B cell (primary cell): ENCODE measurements around the gene SLC2A10. TPM values are rescaled to one million over a fixed set of nuclear protein-coding genes. Genes with fewer than 3 reads are reported as not detected.

Source experiments
- ATAC-seq: fragments of 200-7000 bp; cut with Tn5 transposase; one replicate; pipeline ENCODE4 v1.10.0; 2021; ENCODE audit warnings: low read depth, mild to moderate bottlenecking, moderate number of reproducible peaks, moderate library complexity
- CTCF ChIA-PET: fragments of 350-600 bp; sonication (Branson Sonifier 250); formaldehyde crosslinking; loops from one replicate; lab custom pipeline; 2021; ENCODE audit warnings: antibody characterized with exemption, inconsistent platforms; lab: Charles Lee
- POLR2A ChIA-PET: fragments of 350-600 bp; sonication (Branson Sonifier 250); formaldehyde crosslinking; loops from one replicate; lab custom pipeline; 2021; ENCODE audit warnings: antibody characterized with exemption; lab: Charles Lee
- DNase-seq: peaks from one replicate; pipeline ENCODE4 v3.0.0; 2013
- H2AFZ ChIP-seq: 2 replicates; pipeline ENCODE4 v1.6.1; 2012; ENCODE audit warnings: mild to moderate bottlenecking, low read depth, low read length; ENCODE audit not compliant: insufficient read depth, poor library complexity, severe bottlenecking
- H3K27ac ChIP-seq, 2 donors: 1 replicate in 1 of 2; 2 replicates in 1 of 2; pipeline ENCODE4 v1.5.1; 2012 to 2013; ENCODE audit warnings: low read length in 2 of 2, mild to moderate bottlenecking in 2 of 2, moderate library complexity in 1 of 2
- H3K27me3 ChIP-seq, 4 experiments: fragments of 200-600 bp in 1 of 4; sonication (generic) in 1 of 4; replicated peaks in 1 of 4; 1 replicate in 2 of 4; 2 replicates in 2 of 4; pipeline versions ENCODE4 v1.6.1 to v1.7.0; 2013 to 2016; ENCODE audit warnings: low read length in 3 of 4, mild to moderate bottlenecking in 2 of 4, mixed read lengths in 1 of 4, moderate library complexity in 1 of 4; ENCODE audit not compliant: insufficient read depth in 4 of 4, control insufficient read depth in 3 of 4; ENCODE audit errors: control extremely low read depth in 1 of 4
- H3K36me3 ChIP-seq, 2 experiments: replicated peaks in 1 of 2; 1 replicate in 1 of 2; 2 replicates in 1 of 2; pipeline versions ENCODE4 v1.6.1 to v1.7.1; 2013; ENCODE audit warnings: low read length in 1 of 2; ENCODE audit not compliant: insufficient read depth in 2 of 2, control insufficient read depth in 1 of 2; ENCODE audit errors: control extremely low read depth in 1 of 2, extremely low read depth in 1 of 2
- H3K4me1 ChIP-seq, 2 donors: fragments of 200-600 bp in 1 of 2; sonication (generic) in 1 of 2; 1 replicate in 1 of 2; 2 replicates in 1 of 2; pipeline versions ENCODE4 v1.5.1 to v1.6.1; 2013 to 2017; ENCODE audit warnings: low read length in 2 of 2; ENCODE audit not compliant: control insufficient read depth in 2 of 2, insufficient read depth in 2 of 2
- H3K4me2 ChIP-seq: replicated peaks from 2 replicates; pipeline ENCODE3; 2012; ENCODE audit warnings: mild to moderate bottlenecking, low read depth, low read length; ENCODE audit not compliant: poor library complexity, severe bottlenecking
- H3K4me3 ChIP-seq, 5 experiments: fragments of 200-600 bp in 1 of 5; sonication (generic) in 1 of 5; 1 replicate in 3 of 5; 2 replicates in 2 of 5; pipeline versions ENCODE4 v1.5.1 to v1.7.0; 2011 to 2016; ENCODE audit warnings: low read length in 4 of 5, mild to moderate bottlenecking in 4 of 5, low read depth in 2 of 5, control low read depth in 1 of 5, moderate library complexity in 1 of 5; ENCODE audit not compliant: insufficient read depth in 1 of 5; ENCODE audit errors: control extremely low read depth in 1 of 5, extremely low read depth in 1 of 5
- H3K79me2 ChIP-seq: fragments of 200-600 bp; sonication (generic); one replicate; pipeline ENCODE4 v1.6.0; 2016; ENCODE audit warnings: low read length; ENCODE audit not compliant: control insufficient read depth, insufficient read depth
- H3K9ac ChIP-seq: fragments of 200-600 bp; sonication (generic); 2 replicates; pipeline ENCODE4 v1.6.1; 2017; ENCODE audit warnings: mild to moderate bottlenecking, low read length, moderate library complexity
- H3K9me3 ChIP-seq, 3 donors: one replicate each; pipeline versions ENCODE4 v1.6.1 to v1.7.1; 2013; ENCODE audit warnings: low read length in 2 of 3; ENCODE audit not compliant: control insufficient read depth in 2 of 3, insufficient read depth in 1 of 3; ENCODE audit errors: control extremely low read depth in 1 of 3
- H4K20me1 ChIP-seq: 2 replicates; pipeline ENCODE4 v1.6.0; 2012; ENCODE audit warnings: mild to moderate bottlenecking, low read length; ENCODE audit not compliant: insufficient read depth, control insufficient read depth, poor library complexity, severe bottlenecking
- H3K27ac Mint-ChIP-seq: one replicate; pipeline ENCODE4 v1.8.0; 2021; ENCODE audit warnings: mixed read lengths
- H3K27me3 Mint-ChIP-seq: one replicate; pipeline ENCODE4 v1.8.0; 2021; ENCODE audit warnings: mixed read lengths
- H3K4me1 Mint-ChIP-seq: one replicate; pipeline ENCODE4 v1.8.0; 2021; ENCODE audit warnings: mixed read lengths
- H3K4me3 Mint-ChIP-seq: one replicate; pipeline ENCODE4 v1.8.0; 2021; ENCODE audit warnings: mixed read lengths
- H3K9me3 Mint-ChIP-seq: one replicate; pipeline ENCODE4 v1.8.0; 2022; ENCODE audit warnings: mixed read lengths; ENCODE audit not compliant: insufficient read depth
- CTCF ChIP-seq: fragments of 200-600 bp; IDR thresholded peaks from one replicate; pipeline ENCODE4 v1.8.0; 2022; ENCODE audit warnings: antibody characterized with exemption, mild to moderate bottlenecking
- EZH2 ChIP-seq: IDR thresholded peaks from 2 replicates; pipeline ENCODE4 v1.6.1; 2012; ENCODE audit warnings: borderline replicate concordance, low read depth, mild to moderate bottlenecking, moderate library complexity, low read length; ENCODE audit not compliant: insufficient read depth, poor library complexity, severe bottlenecking
- WGBS: methylation state at CpG from one replicate; pipeline ENCODE4 v1.1.5; 2013; ENCODE audit warnings: missing lambda C conversion rate; ENCODE audit not compliant: insufficient coverage; 5-methylcytosine and 5-hydroxymethylcytosine counted together
- intact Hi-C: fragments of 100-400 bp; cut with micrococcal nuclease; formaldehyde crosslinking; loops from one replicate; pipeline ENCODE4 v1.10.0; 2022
- polyA plus RNA-seq: library from polyadenylated mRNA; depleted of rRNA; stranded (reverse); fragments of >200 nt; gene quantifications from 2 replicates; pipeline ENCODE4 v1.2.3, GENCODE V29; 2012
- total RNA-seq, 2 donors: library from RNA; stranded (reverse); fragments of 120-200 nt in 1 of 2; gene quantifications; 1 replicate in 1 of 2; 2 replicates in 1 of 2; pipeline versions ENCODE4 v1.2.3 to v1.2.4, GENCODE V29; 2013 to 2022

The SLC2A10 gene
- total and polyA plus RNA-seq, 2 donors (not counting 1 experiment from before 2014, with no cell fraction given) = not detected

GRCh38 chr20:46670585-46671584, 38.6 kb upstream of the SLC2A10 start:
- H3K36me3 ChIP-seq = no peaks in the 10 kb centered on the region
- CTCF ChIA-PET = interaction anchor here (0.9 kb wide), 1 partner anchor 10 kb away, joined by 3 read pairs; no protein-coding TSS in a partner anchor
- intact Hi-C loops = no loop called here
- no peaks in the 10 kb centered on the region for H3K4me1 Mint-ChIP-seq
- H3K4me3 ChIP-seq = no peak overlapping the region
- 85% methylated on average over 2 of the region's 3 CpGs for WGBS
- no peaks in the 10 kb centered on the region for H4K20me1 ChIP-seq
- TF ChIP-seq EZH2 = no peak
- H3K79me2 ChIP-seq = no peaks in the 10 kb centered on the region
- H3K4me2 ChIP-seq = no peak overlapping the region
- no peak overlapping the region for H3K27ac Mint-ChIP-seq
- H2AFZ ChIP-seq = no peak overlapping the region
- peaks cover 6% of the 10 kb centered on the region for H3K27me3 Mint-ChIP-seq
- no peak overlapping the region for H3K9ac ChIP-seq
- H3K4me3 Mint-ChIP-seq = no peak overlapping the region
- POLR2A ChIA-PET = no interaction called here
- H3K27me3 ChIP-seq = peaks cover 0 to 2% (median 0%) of the 10 kb centered on the region in 4 experiments
- H3K4me1 ChIP-seq = no peaks in the 10 kb centered on the region
- DNase-seq (no peak), ATAC-seq (no peak)
- peaks cover 7% of the 10 kb centered on the region for H3K9me3 Mint-ChIP-seq
- peaks cover 0 to 12% (median 9%) of the 10 kb centered on the region in 3 donors for H3K9me3 ChIP-seq
- no peak overlapping the region for H3K27ac ChIP-seq

GRCh38 chr20:46671866-46672542, 37.4 kb upstream of the SLC2A10 start:
- Histone ChIP-seq H3K4me2 (no peak overlapping the region), H3K27ac (no peak overlapping the region), H3K79me2 (no peaks in the 10 kb centered on the region), H3K4me3 (no peak overlapping the region), H2AFZ (no peak overlapping the region), H3K27me3 (peaks cover 0 to 2% (median 0%) of the 10 kb centered on the region in 4 experiments), H3K4me1 (no peaks in the 10 kb centered on the region), H3K9me3 (peaks cover 0 to 12% (median 9%) of the 10 kb centered on the region in 3 donors), H3K36me3 (no peaks in the 10 kb centered on the region), H4K20me1 (no peaks in the 10 kb centered on the region), H3K9ac (no peak overlapping the region)
- TF ChIP-seq EZH2 = no peak
- no peak for TF ChIP-seq CTCF
- ChIA-PET CTCF (interaction anchor here (0.9 kb wide), 1 partner anchor 9 kb away, joined by 3 read pairs; no protein-coding TSS in a partner anchor), POLR2A (no interaction called here)
- intact Hi-C loops = no loop called here
- no peak for ATAC-seq
- H3K27me3 Mint-ChIP-seq = peaks cover 6% of the 10 kb centered on the region
- H3K27ac Mint-ChIP-seq = no peak overlapping the region
- no peak for DNase-seq
- no peaks in the 10 kb centered on the region for H3K4me1 Mint-ChIP-seq
- peaks cover 7% of the 10 kb centered on the region for H3K9me3 Mint-ChIP-seq
- WGBS = 100% methylated on average over 2 of the region's 3 CpGs
- H3K4me3 Mint-ChIP-seq = no peak overlapping the region
